GM21390 (cell line): ENCODE results near the gene TFB1M.
"Not testable (repeated sequence)": the region's sequence is repeated elsewhere in the genome, so short reads cannot be mapped to it uniquely, and the experiment has no call there.

Source experiments
- ATAC-seq: cut with Tn5 transposase; IDR thresholded peaks from one replicate; pipeline ENCODE4 v1.9.1; 2021; ENCODE audit not compliant: unreplicated experiment

The TFB1M gene

DNA sequence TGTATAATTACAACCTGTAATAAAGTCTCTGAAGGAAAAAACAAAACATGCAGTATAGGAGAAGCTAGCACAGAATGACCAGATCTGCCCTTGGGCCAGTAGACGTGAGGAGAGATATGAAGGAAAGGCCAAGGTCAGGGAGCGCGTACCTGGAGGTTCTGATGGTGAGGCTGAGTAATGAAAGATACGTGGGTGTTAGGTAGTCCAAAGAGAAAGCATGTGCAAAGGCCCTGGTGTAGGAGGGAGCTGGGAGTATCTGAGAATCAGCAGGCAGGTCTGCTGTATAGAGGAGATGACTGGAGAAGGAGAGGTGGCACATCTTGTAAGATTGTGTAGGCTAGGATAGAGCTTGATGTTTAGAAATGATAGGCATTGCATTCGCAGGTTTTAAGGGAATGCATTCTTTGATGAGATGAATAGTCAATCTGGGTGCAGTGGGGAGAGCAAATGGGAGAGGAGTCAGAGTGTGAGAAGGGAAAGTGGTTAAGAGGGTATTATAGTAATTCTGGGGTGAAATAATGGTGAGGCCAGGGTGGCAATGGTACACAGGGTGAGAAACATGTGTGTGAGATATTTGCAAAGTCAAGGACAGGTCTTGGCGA, 15.9 kb upstream of the TFB1M start:
- no peak for ATAC-seq

DNA sequence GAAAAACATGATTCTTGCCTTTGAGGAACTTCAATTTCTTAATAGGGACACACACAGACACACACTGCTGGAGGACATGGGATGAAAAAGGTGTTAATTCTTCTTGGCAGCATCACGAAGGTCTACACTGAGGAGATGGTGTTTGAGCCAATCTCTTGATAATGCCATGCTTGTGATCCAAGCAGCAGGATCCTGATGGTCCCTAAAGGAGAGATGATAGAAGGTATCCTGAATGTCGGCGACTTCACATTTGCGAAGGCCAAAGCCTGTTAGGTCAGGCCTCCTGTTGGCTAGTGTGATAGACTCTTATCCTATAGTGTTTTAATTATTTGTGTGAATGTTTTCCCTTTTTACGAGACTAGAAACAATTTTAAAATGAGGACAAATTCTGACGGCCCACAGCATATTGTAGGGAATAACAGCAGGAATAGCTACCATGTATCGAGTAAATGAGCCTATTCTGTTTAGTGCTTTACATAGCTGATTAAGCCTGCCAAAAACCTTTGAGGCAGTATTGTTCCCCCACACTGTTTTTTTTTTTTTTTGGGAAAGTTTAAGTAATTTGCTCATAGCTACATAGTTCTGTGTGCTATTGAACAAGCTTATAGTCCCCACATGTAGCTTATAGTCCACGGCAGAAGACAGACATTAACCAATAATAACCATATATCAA, 15.3 kb upstream of the TFB1M start:
- no peak for ATAC-seq

DNA sequence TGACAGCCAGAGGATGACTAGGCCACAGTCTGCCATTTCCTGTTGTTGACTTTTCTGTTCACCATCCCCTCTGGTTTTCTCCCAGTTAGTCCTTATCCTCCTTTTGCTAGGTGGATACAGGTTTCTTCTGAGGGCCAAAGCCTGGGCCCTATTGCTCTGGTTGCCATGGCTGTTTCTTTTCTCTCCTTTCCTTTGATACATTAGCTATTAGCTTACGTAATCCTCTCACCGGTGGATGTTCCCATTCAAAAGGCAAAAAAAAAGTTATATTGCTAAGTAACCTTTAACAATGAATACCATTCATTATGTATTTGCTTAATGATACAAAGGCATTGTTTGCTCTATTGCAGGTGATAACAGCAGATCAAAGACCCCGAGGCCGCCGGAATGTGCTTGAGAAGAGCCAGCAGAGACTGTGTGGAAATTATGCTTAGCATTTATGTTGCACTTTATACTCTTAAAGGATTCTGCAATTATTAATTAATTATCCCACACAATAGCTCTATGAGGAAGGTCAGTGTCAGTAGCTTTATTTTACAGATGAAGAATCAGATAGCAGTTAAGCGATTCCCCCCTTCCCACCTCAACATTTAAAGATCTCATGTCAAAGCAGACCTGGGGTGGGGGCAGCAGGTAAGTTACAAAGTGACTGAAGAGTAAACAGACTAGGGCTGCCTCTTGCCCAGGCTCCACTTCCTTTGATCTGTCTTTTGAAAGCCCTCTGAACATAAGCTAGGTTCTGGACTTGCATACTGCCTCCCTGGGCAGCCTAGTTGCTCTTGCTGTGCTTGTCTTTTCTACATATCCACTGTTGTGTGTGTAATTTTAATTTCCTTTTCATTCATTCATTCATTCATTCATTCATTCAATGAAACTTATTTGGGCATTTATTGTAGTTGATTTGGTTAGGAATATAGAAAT, 14.5 kb upstream of the TFB1M start:
- no peak for ATAC-seq

DNA sequence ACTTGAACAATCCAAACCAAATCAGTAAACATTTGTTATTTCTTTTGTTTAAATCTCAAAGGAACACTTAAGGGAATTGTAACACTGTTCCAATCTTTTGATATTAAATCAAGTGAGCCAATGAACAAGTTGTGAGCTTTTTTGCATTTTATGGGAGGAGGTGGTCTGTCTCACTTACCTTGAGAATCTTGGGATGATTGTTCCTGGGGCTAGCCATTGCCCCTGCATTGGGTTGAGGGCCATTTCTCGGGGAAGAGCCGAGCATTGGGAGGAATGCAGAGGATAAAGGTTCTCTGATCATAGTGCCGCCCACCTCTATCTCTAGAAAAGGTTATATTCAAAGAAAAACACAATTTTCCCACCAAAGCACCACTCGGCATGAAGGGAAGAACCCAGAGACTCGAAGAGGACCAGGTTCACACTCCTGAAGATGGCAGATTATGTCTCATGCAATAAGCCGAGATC, 13.8 kb upstream of the TFB1M start:
- ATAC-seq, result no peak

DNA sequence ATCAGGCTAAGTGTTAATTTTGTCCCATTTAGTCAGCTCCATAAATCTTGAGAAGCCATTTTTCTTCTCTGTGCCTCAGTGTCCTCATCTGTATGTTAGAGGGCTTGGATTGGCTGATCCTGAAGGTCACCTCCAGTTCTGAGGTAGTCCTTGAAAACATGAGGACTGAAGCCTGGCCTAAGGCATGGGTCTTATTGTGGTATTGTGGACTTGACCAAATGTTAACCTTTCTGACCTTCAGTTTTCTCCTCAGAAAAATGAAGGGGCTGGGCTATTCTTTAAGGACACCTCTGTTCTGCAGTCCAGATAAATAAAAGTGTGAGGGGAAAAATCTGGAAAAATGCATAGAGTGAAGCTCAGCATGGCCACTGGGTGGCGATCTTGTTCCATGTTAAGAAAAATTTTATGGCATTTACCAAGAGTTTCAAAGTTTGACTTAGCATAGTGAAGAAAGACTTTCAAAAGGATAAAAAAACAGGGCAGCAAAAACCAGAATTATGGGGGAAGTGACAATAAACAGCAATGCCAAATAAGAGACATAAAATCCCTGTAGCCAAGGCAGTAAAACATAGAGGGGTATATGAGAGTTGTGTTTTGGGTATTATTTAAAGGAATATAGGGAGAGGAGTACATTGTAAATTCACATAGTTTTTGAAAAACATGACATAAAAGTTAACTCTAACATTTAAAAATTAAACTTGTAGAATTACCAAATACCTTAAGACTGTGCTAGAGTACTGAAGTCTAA, 13.2 kb upstream of the TFB1M start:
- peak; percentile 79 for ATAC-seq

DNA sequence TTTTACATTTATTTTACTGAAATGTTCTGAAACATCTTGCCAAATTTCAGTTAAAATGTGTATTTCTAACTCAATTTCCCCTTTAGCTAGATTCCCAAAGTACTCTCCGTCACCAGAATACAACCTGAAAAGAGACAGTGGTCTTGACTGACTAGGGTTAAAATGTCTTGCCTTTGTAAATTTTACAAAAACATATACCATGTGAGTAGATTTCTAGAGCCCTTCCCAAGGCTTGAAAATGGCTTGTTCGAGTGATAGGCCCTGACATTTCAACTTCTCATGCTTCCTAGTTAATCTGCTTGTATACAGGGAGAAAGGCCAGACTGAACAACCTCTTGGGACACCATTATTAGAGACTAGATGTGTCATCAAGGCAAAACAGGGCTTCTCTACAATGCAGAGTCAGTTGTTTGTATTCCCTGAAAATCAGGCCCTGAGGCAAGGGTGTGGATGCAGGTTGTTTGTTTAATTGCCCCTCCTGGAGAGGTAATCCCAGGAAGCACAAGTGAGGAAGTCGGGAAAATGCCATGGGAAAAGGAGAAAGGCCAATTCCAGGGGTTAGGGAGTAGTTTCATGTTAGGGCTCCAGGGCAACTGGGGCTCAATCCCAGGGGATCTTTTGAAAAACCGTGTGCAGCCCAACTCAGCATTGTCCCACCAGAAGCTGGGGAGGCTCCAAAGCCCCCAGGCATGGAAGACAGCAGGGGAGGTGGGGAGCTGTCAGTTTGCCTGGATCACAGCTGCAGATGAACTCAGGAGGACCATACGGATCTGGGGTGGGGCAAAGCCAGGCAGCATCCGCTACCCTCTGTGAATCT, 11.6 kb upstream of the TFB1M start:
- no peak for ATAC-seq

DNA sequence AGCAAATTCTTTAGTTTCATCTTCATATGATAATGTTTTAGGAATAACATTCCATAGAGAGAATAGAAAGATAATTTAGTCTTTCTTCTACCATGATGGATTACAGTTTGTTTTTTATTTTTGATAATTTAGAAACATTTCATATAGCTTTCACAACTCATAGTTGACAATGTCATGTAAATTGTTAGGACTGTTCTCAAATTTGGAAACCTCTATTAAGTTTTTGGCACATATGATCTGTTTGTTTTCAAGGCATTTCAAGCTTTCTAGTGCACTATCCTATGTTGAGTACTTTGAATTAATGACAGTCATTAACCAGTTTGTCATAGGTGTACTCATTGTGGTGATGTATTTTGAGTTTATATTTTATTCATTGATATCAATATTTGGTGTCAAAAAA, 10.7 kb upstream of the TFB1M start:
- no peak for ATAC-seq

DNA sequence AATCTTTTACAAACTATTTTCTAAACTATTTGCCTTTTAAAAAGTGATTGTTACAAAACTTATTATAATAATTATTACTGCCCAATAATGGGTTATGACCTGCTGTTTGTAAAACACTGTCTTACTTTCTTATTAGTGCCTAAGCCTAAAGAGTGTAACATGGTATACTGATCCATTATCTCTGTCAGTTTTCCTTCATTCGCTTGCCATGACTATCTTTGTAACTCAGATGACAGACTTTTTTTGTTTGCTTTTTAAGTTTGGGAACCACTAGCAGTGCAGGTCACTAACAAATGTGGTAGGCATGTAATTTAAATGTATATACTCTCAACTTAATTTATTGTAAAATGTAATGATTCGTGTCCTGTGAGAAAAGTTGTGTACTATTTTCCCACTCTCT, 9.9 kb upstream of the TFB1M start:
- no peak for ATAC-seq

DNA sequence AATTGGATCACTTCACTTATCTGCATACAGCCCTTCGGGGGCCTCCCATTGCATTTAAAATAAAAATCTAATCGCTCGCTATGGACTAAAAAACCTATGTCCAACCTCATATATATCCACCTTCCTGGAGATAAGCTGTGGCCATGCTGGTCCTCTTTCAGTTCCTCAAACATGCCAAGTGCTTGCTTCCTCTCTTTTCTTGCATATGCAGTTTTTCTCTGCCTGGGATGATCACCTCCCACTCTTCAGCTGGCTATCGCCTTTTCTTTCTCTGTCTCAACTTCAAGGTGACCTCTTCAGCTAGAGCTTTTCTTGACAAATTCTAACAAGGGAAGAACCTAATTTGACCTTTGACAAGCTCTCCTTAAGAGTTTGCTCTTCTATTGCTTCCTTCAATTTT, 5.6 kb upstream of the TFB1M start:
- peak; percentile 53 for ATAC-seq

DNA sequence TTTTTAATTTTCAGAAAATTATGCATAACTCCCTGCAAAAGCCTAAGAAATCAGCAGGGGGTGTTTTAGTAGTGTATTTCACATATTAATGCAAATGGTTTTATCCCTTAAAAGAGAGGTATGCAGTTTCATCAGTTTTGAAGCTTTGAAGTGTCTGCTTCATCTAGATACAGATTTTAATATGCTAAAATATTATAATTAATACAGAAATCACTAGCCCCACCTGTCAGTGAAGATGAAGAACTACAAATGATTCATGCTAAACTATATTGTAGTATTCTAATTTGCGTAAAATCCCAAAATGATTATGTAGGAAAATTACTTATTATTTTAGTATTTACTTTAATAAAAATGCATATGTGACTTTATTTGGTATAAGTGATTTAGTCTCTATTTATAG, 2.9 kb upstream of the TFB1M start:
- no peak for ATAC-seq

DNA sequence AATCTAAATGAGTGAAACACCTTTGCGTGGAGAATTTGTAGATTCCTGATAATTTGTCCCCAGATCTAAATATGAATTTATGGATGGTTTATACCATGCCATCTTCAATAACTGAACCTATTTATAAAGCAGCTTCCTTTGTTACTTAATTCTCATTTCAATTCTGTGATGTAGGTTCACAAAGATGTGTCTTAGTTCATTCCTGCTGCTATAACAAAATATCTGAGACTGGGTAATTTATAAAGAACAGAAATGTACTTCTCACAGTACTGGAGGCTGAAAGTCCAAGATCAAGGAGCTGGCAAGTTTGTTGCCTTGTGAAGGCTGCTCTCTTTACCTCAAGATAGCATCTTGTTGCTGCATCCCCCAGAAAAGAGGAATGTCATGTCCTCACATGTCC, 2.1 kb upstream of the TFB1M start:
- no peak for ATAC-seq

DNA sequence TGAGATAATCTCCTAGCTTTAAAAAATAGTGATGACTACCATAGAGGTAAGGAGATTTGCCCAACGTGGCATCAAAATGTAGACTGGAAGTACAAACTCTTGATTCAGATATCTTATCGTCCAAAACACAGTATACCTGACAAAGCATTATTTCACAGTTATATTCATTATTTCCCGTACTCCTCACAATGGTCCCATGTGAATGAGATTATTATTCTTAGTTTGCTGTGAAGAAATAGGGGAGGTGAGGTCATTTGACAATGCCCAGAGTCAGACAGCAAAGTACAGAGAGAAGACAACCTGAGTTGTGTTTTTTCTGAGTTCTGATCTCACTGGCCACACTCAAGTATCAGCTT, 1.2 kb upstream of the TFB1M start:
- ATAC-seq, result no peak

DNA sequence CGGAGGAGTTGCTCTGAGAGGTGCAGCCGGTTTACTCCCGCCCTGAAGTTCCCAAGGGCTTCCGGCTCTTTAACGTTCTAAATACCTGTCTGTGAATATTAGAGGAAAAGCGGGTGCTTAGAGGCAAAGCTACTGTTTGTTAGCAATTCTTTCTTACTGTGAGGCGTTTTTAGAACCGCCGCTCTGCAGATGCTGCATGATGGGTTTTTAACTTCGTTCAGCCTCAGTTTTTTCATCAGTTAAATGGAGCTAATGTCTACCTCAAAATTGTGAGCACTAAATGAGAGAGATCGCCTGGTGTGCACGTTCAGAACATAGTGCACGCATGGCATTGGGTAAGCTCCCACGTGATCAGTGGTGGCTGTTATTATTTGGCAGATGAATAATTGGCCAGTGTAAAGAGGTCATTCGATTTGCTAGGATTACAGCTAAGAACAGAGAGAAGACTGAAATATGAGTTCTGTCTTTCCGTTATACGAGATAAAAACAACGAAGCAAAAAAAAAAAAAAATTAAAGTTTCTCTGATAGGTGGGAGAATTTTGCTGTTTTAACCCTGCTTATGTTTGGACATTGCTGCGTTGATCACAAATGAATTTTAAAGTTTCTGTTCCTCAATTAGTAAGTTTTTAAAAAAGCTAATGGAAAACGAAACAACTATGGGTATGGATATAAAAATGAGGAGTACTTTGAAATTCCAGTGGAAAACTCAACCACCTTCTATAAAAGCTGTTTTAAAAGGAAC, 660 bp upstream of the TFB1M start:
- peak; percentile 50 for ATAC-seq

DNA sequence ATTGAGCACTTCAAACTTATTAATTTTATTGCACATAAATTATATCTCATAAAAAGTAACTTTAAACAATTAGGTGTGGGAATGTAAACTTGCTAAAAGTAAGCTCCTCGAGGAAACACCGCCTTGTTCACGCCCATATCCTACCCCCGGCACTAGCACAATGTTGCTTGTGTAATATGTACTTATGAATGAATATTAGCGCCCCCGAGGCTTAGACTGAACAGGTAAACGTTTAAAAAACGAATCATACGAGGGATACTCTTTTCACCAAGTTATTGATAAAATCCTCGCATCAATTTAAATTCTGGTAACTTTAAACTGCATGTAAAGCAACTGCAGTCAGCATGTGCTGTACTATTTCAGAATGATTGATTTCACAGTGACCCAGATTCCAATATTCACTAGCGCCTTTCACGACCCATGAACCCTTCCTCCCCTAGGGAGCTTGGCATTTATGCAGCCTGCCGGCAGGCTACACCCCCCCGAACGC, 637 bp downstream of the TFB1M start:
- peak; percentile 15 for ATAC-seq

DNA sequence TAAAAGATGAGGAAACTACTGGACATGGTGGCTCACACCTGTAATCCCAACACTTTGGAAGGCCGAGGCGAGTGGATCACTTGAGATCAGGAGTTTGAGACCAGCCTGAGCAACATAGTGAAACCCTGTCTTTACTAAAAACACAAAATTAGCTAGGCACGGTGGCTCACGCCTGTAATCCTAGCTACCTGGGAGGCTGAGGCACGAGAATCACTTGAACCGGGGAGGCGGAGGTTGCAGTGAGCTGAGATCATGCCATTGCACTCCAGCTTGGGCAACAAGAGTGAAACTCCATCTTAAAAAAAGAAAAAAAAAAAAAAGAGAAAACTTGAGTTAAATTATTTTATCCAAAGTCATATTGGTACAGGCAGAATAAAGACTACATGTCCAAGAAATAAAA, 1.3 kb downstream of the TFB1M start:
- not testable (repeated sequence) for ATAC-seq

DNA sequence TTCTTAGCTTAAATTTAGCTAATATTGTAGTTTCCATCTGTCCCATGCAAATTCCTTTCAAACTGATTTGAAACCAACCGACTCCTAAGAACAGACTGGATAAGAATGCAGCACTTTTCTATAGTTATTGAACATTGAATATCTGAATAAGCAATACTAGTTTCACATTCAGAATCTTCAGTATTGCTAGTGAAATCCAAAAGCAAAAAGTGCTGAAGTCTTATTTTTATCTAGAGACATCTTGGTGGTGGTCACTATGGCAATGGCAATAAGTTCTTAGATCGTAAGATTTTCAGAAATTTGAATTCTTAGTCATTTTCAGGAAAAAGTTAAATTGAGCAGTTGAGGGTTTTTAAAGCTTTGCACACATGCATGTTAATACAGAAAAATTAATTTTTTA, 2.7 kb downstream of the TFB1M start:
- ATAC-seq, result no peak

DNA sequence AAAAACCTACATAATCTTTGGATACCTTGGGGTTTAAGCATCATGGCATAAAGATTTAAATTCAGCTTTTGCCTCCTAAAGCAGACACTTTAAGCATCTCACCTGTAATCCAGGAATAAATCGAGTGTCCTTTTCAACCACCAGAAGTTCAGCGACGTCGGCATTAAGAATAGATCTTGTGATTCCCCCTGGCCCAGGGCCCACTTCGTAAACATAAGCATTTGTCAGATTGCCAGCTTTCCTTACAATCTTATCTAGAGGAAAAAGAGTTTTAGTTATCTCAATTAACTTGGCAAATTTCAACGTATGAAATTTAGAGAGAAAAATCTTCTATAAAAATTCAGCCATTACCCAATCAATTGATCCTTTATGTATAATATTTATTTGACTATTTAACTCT, 3.2 kb downstream of the TFB1M start:
- no peak for ATAC-seq

DNA sequence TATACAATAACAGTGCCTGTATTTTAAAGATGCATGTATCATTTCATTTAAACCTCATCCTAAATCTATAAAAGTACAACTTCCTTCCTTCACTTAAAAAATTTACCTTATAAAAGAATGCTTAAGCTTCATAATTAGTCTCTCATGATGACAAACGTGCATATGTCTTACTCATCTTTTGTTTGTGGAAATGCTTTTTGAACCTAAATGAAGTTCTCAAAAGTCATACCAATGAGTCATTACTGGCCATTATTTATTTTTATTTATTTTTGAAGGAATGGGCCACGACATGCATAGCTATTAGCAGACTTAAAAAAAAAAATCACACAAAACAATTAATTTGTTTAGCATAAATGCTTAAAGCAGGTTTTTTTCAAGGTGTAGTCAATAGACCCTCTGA, 3.7 kb downstream of the TFB1M start:
- ATAC-seq, result no peak

DNA sequence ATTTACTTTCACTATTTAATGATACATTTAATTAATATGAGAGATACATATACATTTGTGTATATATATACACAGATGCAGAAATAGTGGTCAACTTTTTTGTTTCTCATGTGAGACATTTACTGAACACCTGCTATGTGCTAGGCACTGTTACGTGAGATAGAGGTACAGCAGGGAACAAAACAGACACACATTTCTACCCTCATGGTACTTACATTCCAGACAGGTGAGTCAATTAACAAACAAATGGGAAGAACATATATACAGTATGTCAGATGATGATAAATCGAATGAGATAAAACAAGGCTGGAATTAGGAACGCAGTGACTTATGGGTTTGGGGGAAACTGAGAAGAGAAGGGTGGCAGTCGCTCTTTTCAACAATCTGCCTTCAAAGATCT, 5.1 kb downstream of the TFB1M start:
- ATAC-seq, result no peak

DNA sequence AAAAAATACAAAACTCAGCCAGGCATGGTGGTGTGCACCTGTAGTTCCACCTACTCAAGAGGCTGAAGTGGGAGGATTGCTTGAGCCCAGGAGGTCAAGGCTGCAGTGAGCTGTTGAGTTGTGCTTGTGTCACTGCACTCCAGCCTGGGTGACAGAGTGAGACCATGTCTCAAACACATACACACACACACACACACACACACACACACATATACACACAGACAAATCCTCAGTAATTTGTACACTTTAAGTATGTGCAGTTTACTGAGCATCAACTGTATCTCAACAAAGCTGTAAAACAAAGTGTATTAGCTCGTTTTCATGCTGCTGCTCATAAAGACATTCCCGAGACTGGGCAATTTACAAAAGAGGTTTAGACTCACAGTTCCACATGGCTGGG, 7.3 kb downstream of the TFB1M start:
- no peak for ATAC-seq
